HG02981 (cell line): Measurements from ENCODE around the gene ETV6.
"Not testable (repeated sequence)": the region's sequence is repeated elsewhere in the genome, so short reads cannot be mapped to it uniquely, and the experiment has no call there.

ENCODE experiments used
- ATAC-seq: cut with Tn5 transposase; IDR thresholded peaks from one replicate; pipeline ENCODE4 v1.9.1; 2021; ENCODE audit warnings: mild to moderate bottlenecking, moderate library complexity; ENCODE audit not compliant: unreplicated experiment

Gene ETV6

DNA sequence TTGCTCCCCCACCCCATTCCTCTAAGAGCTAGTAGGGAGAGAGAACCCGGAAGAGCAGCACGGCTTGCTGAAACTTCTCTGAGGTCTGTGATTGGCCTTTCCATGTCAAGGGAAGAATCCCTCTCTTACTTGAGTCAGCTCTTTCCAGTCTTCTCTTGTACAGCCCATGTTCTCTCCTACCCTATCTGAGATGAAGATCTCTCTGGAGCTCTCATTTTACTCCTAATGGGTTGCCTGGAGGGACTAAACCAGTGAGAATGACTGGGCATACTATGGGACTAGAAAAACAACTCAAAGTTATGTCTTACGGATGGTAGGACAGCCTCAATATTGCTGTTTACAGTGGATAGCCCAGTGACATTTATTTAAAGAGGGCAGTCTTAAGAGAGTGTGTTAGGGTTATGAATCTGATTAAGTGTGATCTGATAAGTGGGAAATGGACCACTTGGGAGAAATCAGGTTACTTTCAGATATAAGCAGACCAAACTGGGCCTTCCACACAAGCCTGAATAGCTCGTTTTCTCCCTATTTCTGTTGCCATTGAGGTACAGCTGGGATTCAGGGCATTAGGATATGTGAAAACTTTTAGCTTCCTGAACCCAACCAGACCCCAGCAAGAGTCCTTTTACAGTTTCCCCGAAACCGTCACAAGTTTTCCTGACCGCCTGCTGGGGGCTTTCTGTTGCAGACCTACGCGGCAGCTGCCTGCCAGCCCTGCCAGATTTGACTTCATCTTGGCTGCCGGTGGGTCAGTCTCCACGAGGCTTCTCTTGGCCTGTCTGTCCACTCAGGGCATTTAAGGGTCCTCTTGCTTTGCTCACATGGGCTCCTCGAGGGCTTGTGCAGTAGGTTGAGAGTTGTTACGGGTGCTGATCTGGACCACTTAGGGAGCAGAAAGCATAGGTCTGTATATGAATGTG is 16.9 kb downstream of the ETV6 start:
- no peak for ATAC-seq

GRCh38 chr12:11667171-11667570 is 17.7 kb downstream of the ETV6 start:
- ATAC-seq = no peak

GRCh38 chr12:11668611-11669010 is 19.1 kb downstream of the ETV6 start:
- no peak for ATAC-seq

GRCh38 chr12:11669348-11669747 is 19.9 kb downstream of the ETV6 start:
- no peak for ATAC-seq

DNA sequence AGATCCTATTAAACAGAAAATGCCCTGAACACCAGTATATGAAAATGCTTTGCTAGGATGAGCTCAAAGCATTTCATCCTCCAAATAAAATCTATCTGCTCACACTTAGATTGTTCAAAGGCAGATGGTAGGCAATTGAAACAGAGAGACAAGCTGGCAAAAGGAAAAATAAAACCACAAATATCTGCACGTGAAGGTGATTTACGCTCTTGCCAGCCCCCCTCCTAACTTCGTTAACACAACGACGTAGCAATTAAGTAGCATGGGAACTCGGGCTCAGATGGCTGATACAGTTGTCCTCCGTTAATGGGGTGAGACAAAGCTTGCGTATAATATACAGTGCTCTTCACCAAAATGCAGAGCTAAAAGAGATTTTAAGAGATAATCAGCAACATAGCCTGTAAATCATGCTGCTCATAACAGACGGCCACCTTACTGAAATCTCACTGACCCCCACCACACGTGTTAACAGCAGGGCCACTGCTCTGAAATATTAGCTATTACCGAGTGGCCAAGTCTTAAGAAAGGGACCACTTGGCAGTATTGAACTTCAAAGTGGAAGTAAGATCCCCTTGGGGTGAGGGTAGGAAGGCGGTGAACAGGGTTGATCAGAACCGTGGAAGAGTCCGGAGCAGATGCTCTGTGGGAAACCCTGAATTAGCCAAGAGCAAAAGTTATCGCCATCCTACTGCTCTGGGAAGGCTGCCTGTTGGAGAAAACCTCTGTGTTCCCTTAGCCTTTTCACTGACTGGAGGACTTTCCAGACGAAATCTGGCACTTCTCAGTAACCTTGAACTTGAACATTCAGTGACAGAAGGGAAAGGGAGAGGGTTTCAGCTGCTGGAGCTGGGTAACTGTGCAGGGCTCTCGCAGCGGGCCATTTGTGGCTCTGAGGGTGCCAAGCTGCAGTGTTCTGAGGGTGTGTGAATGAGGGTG is 23.1 kb downstream of the ETV6 start:
- ATAC-seq = no peak

DNA sequence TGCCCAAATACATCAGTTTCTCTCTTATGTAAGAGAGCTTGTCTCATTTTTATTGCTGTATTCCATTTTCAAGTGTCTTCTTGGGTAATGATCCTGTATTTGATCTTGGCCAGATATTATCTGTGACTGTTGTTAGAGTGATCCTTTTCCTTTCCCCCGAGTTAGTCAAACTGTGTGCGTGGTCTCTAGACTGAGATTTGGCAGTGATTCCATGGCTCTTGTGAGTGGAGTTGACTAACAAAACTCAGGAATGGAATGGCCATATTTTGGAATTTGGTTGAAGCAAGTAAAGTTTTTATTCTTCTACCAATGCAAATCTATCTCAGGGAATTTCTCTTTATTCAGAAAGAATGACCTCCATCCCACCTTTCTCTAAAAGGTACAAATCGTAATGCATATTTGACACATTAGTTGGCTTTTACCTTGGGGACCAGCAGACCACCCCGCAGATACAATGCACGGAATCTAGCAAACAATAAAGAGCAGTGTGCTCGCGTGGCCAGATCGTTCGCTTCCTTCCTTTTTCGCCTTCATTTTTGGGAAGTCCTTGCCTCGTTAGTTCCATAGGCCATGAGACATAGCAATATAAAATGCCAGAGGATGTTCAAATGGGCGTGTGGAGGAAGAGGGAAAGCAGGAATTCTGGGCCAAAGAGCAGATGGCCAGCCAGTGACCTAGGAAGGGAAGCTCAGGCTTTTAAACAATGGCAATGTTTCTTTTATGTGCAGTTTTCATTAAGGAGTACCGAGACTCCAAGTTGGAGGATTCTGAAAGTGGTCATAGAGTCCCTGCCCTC is 24.4 kb downstream of the ETV6 start:
- ATAC-seq = no peak

DNA sequence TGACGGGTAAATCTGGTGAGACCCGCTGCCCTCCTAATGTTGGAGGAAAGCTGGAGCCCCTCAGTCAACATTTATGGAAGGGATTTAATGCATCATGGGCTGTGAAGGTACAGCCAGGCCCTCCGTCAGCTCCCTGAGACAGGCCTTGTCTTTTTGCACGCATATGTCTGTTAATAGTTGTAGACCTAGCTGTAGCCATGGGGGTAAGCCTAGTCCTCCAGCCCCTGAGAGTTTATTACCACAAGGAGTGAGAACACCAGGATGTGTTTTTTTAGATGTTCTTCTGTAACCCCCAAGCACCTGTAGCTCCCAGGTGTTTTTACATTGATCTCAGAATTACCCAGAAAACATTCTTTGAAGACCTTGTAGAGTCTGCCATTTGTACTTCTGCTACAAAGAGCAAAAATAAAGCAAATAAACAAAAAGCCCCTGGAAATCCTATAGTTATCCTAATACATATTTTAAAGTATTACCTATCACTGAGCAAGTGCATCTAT is 25.5 kb downstream of the ETV6 start:
- no peak for ATAC-seq

- no peak for ATAC-seq
Measured at GRCh38 chr12:11676052-11676451, 26.6 kb downstream of the ETV6 start.

GRCh38 chr12:11677093-11677492 is 27.6 kb downstream of the ETV6 start:
- ATAC-seq = no peak

DNA sequence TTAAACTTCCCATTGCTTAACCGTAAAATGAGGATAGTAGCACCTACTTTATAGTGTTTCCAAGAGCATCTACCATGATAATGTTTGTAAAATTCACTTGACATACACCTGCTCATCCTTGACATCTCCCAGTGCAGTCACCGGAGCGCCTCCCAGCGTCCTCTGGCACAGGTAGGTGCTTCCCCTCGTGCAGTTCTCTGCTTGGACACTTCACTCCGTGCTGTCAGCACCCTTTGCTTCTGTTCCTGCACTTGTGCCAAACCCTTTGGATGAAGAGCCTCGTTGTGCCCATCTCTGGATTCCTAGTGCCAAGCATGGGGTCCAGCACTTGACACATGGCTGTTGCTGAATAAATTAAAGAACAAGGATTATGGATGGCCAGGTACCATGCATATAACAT is 28.3 kb downstream of the ETV6 start:
- no peak for ATAC-seq

DNA sequence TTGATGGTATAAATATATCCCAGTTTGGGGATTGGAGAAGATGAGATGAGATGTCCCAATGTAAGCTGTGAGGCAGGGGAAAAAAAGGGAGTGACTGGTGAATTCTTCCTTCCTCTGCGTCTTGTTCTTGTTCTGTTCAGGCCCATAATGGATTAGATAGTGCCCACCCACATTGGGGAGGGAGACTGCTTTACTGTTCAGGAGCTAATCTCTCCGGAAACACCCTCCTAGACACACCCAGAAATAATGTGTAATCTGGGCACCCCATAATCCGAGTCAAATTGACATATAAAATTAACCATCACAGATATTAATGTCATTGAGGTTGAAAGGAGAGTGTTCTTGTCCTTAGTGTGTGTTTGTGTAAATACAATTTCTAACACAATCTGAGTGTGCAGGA is 29.3 kb downstream of the ETV6 start:
- ATAC-seq = no peak

GRCh38 chr12:11681207-11681606 is 31.7 kb downstream of the ETV6 start:
- ATAC-seq = no peak

- ATAC-seq = not testable (repeated sequence)
Measured at GRCh38 chr12:11681695-11682094, 32.2 kb downstream of the ETV6 start.

DNA sequence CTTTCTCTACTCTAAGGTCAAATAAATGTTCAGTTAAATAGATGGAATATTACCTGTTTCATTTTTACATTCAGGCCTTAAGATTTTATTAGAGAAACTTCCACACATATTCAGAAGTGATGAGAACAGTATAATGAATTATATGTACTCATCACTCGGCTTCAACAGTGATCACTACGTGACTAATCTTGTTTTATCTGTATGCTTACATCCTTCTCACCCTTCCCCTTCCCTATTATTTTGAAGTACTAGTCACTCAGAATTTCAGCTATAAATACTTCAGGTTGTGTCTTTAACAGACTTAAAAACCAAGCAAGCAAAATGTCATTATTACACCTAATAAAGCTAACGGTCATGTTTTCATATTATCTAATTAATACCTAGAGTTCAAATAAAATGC is 34.9 kb downstream of the ETV6 start:
- ATAC-seq = no peak

DNA sequence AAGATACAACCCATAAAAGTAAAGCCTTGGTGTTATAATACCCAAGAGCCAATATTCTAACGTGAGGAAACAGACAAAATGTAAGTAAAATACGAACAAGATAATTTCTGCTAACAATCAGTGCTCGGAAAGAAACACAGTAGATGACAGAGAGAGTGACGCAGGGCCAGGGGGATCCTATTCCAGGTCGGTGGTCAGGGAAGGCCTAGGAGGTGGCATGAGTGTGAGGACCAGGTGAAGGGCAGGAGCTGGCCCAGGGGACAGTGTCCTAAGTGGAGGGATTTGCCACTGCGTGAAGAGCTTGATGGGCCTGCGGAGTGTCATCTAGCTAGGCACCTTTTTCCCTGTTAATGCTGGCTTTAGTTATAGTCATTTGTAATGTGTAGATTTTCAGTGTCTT is 35.3 kb downstream of the ETV6 start:
- no peak for ATAC-seq

GRCh38 chr12:11685316-11685715 is 35.8 kb downstream of the ETV6 start:
- no peak for ATAC-seq

DNA sequence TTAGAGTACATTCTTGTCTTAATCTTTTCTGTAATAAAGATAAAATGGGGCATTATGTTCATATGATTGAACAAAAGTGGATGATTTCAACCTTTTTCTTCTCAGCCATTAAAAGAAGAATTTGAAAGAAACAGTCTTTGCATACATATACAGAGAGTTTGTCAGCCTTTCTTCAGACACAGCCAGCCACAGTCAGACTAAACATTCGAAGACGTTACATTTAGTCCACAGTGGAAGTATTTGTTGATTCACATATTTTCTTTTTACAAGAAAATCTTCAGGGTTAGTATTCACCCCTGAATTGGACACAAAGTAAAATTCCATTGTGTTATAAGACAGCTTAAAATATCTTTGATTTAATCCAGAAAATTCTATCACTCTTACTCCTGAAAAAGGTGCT is 36.2 kb downstream of the ETV6 start:
- ATAC-seq = no peak

DNA sequence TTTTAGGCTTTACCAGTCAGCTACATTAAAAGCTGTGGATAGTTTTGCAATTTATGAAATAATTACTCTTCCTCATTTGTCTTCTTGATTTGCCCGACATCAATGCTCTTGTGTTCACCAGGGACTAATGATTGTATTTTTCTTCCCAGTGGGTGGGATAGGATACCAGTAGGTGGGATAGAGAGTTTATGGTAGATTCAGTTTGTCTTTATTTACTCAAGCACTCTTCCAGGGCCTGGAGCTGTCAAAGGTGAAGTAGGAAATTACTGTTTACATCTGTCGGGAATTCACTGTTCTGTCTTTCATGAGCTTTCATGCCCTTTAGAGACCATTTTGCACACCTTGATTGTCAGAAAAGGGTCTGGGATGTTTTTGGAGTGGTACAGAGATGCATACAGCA is 36.6 kb downstream of the ETV6 start:
- no peak for ATAC-seq

- ATAC-seq = no peak
Measured at GRCh38 chr12:11687528-11687927, 38.1 kb downstream of the ETV6 start.

GRCh38 chr12:11688379-11688778 is 38.9 kb downstream of the ETV6 start:
- ATAC-seq = no peak

- ATAC-seq = no peak
Measured at GRCh38 chr12:11688831-11689230, 39.4 kb downstream of the ETV6 start.
